Stimulated activated naive CD4-positive, alpha-beta T cell treated with Interleukin-2 at 50 U/mL for 16 hours (primary cell): Measurements from ENCODE around the gene RNF208.

ENCODE experiments used
- DNase-seq: peaks from one replicate; lab custom pipeline; 2025; lab: John Stamatoyannopoulos, UW

RNF208 gene

DNA sequence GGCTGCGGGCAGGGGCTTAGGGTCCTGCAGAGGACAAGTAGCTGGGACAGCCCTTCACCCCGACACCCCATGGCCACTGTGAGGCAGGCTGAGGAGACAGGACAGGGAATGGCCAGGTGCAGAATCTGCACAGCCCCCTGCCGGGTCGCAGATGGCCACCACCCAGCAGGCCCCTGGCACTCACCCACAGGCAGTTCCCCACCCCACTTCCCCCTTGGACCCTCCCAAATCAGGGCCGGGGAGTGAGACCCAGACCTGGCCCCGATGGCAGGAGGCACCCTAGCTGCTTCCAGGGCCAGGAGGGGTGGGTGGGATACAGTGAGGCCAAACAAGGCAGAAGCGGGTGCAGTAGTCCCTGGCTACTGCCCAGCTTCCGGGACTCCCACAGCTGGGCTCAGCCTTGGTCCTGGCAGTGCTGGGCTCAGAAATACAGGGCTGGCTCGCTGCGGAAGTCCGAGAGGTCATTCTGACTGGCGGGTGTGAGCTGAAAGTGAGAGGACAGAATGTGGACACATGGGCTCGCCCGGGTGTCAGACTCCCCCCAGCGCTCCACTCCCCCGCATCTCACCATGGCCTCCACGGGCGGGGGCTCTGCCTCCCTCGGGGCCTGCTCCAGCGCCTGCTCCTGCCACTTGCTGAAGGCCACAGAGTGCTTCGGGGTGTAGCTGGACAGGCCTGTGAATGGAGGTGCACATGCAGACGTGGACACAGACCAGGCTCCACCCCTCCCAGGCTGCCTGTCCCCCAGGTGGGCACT lies 30.2 kb downstream of the RNF208 start:
- no peak for DNase-seq

GRCh38 chr9:137191245-137191644 lies 30.8 kb downstream of the RNF208 start:
- DNase-seq, result no peak

- DNase-seq, result no peak
Observed at GRCh38 chr9:137190315-137190856, 31.7 kb downstream of the RNF208 start.

- no peak for DNase-seq
Observed at GRCh38 chr9:137189297-137190295, 32.4 kb downstream of the RNF208 start.

GRCh38 chr9:137188490-137189296 lies 33.3 kb downstream of the RNF208 start, which contains the start of the genes ANAPC2 and SSNA1:
Gene ANAPC2, minus strand, starts transcription at chr9:137188560. Its CDS starts 28 bp downstream, at chr9:137188532.
Gene SSNA1, plus strand, starts transcription at chr9:137188676. Its CDS starts 51 bp downstream, at chr9:137188727.
- DNase-seq, result peak; percentile 87

DNA sequence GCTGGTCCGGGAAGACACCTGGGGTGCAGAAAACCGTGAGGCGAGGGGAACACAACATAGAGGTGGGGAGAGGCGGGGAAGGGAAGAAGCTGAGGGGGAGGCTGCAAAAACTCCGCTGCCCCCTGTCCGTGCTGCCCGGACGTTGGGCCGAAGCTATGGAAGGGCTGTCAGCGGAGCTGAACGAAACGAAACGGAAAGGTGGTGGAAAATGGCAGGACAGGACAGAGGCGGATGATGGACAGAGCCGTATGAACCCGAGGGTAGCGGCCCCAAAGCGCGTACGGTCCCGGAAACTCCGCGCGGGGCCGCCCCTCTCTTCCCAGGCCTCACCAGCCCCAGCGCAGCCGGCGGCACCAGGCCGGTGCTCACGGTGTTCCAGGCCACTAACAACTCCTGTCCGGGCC lies 34.0 kb downstream of the RNF208 start:
- DNase-seq, result no peak

DNA sequence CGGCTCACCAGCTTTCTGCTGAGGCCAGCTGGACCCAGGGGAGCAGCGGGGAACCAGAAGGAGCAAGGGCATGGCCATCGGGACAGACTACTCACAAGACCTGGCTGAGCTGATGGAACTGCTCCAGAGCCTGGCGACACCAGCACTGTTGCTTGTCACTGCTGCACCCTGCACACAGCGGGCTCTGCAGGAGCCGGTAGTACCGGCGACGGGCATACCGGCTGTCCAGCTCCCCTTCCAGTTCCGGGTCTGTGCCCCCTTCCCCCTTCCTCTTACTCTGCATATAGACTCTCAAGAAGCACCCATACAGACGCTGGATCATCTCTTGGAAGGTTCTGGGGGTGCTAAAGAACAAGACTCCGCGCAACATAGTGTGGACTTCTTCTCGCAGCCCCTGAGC lies 34.7 kb downstream of the RNF208 start:
- no peak for DNase-seq

DNA sequence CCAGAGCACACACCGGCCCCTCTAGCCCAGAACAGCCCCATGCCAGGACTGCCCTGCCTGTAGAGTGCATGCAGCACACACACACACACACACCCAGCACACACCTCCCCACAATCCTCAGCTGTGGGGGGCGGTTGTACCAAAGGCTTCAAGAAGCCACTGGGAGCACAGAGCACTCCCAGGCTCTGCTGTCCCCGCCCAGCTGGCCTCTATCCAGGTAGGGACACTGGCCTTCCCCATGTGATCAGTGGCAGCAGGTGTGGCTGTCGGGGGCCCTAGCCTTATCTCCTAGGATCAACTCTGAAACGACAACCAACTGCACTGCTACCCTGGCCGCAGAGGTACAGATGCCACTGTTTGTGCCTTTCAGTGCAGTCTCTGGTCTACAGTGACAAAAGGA lies 35.7 kb downstream of the RNF208 start:
- DNase-seq, result no peak

GRCh38 chr9:137185921-137186320 lies 36.1 kb downstream of the RNF208 start:
- no peak for DNase-seq

DNA sequence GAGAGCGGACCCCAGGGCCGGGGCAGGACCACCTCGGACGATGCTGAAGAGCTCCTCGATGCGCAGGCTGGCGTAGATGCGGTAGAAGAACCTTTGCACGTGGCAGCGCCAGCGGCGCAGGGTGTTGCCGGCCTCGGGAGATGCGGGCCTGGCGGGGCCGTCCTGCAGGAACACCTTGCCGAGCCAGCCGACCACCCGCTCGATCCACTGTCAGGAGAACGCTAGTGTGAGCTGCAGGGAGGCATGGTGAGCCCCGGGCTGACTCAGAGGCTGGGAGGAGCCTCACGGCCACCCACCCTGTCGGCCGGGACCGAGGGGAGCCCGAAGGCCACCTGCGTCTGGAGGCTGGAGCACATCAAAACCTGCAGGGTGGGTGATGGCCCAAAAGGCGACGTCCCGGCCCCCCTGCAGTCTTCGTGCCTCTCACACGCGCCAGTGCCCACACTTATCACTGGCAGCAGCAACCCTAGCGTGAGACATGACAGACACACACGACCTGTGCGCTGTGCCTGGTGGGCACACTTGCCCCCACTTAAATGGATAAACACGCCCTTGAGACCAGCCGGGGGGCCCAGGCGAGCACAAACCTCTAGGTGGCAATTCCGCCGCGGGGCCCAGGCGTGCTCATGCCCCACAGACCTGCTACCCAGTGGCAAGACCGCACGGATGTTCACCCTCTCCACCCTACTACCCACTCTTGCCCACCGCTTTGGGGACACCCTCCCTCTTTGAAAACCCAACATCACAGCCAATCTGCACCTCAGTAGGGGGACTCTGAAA lies 37.0 kb downstream of the RNF208 start:
- DNase-seq, result no peak

DNA sequence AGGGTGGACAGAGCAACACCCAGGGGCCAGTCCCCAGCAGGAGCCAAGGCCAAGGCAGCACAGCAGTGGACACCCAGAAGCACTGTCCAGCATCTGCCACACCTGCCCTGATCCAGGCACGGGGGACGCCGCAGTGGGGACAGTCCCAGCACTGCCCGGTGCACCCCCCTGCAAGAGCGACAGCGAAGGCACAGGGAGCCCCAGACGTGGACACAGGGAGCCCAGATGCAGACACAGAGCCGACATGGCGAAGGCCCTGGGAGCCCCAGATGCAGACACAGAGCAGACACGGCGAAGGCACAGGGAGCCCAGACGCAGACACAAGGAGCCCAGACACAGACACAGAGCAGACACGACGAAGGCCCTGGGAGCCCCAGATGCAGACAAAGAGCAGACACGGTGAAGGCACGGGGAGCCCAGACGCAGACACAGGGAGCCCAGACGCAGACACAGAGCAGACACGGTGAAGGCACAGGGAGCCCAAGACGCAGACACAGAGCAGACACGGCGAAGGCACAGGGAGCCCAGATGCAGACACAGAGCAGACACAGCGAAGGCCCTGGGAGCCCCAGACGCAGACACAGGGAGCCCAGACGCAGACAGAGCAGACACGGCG lies 38.0 kb downstream of the RNF208 start:
- DNase-seq, result no peak

DNA sequence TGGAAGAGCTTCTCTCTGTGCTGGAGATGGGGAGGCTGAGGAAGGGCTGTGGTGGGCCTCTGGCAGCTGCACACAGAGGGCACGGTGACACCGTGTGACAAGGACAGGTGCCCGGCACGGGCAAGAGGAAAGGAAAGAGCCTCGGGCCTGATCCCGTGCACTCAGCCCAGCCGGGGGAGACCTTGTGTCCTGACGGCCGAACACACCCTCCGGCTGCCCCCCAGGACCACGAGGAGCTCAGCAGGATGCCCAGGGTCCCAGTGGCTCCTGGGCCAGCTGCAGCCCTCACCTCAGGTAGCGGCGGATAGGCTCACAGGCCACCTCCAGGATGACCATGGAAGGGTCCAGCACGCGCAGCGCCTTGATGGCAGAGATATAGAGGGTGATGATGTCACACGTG lies 39.2 kb downstream of the RNF208 start:
- no peak for DNase-seq

- no peak for DNase-seq
Observed at GRCh38 chr9:137181680-137182079, 40.4 kb downstream of the RNF208 start.

- DNase-seq, result no peak
Observed at GRCh38 chr9:137180491-137180890, 41.5 kb downstream of the RNF208 start.

DNA sequence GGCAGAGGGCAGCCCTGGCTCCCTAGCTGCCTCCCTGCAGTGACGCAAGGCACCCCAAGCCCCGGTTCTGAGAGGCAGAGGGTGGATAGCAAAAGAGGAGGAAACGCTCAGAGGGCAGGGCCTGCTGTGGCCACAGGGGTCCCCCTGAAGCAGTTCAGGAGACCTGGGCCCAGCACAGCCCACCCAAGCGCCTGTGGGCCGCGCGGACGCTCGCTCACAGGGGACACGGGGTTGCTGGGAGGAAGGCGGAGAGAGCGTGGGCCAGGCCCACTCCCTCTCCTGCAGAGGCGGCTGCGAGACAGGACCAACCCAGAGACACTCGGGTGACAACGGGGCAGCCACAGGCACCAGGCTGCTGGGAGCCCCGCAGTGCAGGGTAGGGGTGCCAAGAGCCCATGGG lies 42.3 kb downstream of the RNF208 start:
- DNase-seq, result no peak

GRCh38 chr9:137178939-137179630 lies 43.0 kb downstream of the RNF208 start:
- DNase-seq, result no peak

- no peak for DNase-seq
Observed at GRCh38 chr9:137178201-137178938, 43.7 kb downstream of the RNF208 start.

DNA sequence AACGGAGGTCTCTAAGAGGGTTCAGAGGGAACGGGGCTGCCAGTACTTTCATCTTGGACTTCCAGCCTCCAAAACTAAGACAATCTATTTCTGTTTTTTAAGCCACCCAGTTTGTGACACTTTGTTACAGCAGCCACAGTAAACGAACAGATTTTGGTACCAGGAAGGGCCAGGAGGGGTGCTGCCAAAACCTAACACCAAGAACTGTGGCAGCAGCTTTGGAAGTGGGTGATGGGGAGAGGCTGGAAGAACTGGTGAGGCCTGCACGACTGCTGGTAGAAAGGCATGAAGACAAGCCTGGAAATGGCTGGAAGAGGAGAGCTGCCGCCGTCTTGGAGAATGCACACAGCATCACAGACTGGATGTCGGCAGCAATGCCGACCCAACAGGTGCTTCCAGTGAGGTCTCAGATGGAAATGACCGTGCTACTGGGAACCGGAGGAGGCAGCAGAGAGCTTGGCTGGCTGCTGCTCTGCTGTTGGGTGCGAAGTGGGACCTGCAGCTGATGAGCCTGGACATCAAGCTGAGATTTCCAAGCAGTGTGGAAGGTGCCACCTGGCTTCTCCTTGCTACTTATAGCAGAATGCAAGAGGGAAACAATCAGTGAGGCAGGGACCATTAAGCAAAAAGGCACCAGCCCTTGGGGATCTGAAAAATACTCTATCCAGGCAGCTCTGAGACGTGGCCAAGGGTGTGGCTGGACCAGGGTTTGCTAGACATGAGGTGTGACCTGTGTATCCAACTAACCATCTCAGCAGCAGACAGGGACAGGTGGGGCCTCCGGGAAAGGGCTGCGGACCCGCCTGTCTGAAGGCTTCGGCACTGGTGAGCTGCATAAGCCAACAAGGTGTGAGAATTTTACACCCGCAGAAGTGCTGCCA lies 45.5 kb downstream of the RNF208 start:
- DNase-seq, result no peak
